CD14-positive monocyte (primary cell): Measurements from ENCODE around the gene PADI1. TPM values are rescaled to one million over a fixed set of nuclear protein-coding genes. Genes with fewer than 3 reads are reported as not detected.

Experiments
- DNase-seq, 3 donors: peaks; one replicate each; pipeline ENCODE4 v3.0.0-alpha.2; 2011 to 2022
- H2AFZ ChIP-seq: 2 replicates; pipeline ENCODE4 v1.6.0; 2012; ENCODE audit warnings: mild to moderate bottlenecking, low read depth, low read length, inconsistent platforms; ENCODE audit not compliant: insufficient read depth, poor library complexity, severe bottlenecking
- H3K27ac ChIP-seq, 2 donors: 1 replicate in 1 of 2; 2 replicates in 1 of 2; pipeline ENCODE4 v1.5.1; 2012 to 2013; ENCODE audit warnings: low read length in 2 of 2, control low read depth in 1 of 2, inconsistent platforms in 1 of 2, low read depth in 1 of 2, mild to moderate bottlenecking in 1 of 2
- H3K27me3 ChIP-seq, 2 donors: one replicate each; pipeline versions ENCODE4 v1.6.0 to v1.6.1; 2011 to 2013; ENCODE audit warnings: low read length in 2 of 2; ENCODE audit not compliant: control insufficient read depth in 2 of 2, insufficient read depth in 2 of 2
- H3K36me3 ChIP-seq, 2 donors: replicated peaks in 1 of 2; 1 replicate in 1 of 2; 2 replicates in 1 of 2; pipeline versions ENCODE4 v1.5.1 to v1.6.1; 2012 to 2013; ENCODE audit warnings: low read length in 2 of 2, control low read depth in 1 of 2, inconsistent platforms in 1 of 2, mild to moderate bottlenecking in 1 of 2; ENCODE audit not compliant: insufficient read depth in 2 of 2, control insufficient read depth in 1 of 2
- H3K4me1 ChIP-seq, 2 donors: 1 replicate in 1 of 2; 2 replicates in 1 of 2; pipeline versions ENCODE4 v1.5.1 to v1.6.1; 2012 to 2013; ENCODE audit warnings: low read length in 2 of 2, control low read depth in 1 of 2, inconsistent platforms in 1 of 2, mild to moderate bottlenecking in 1 of 2, moderate library complexity in 1 of 2; ENCODE audit not compliant: insufficient read depth in 2 of 2, control insufficient read depth in 1 of 2
- H3K4me2 ChIP-seq: replicated peaks from 2 replicates; pipeline ENCODE3; 2012; ENCODE audit warnings: low read length, moderate library complexity, mild to moderate bottlenecking; ENCODE audit not compliant: poor library complexity, severe bottlenecking; ENCODE audit errors: extremely low read depth
- H3K4me3 ChIP-seq, 3 experiments: fragments of 200-600 bp in 1 of 3; sonication (generic) in 1 of 3; replicated peaks in 1 of 3; 1 replicate in 2 of 3; 2 replicates in 1 of 3; pipeline ENCODE4 v1.5.1; 2011 to 2013; ENCODE audit warnings: low read length in 3 of 3, mild to moderate bottlenecking in 3 of 3, control low read depth in 2 of 3, low read depth in 2 of 3, inconsistent platforms in 1 of 3, moderate library complexity in 1 of 3
- H3K79me2 ChIP-seq: 2 replicates; pipeline ENCODE4 v1.6.0; 2012; ENCODE audit warnings: mild to moderate bottlenecking, control low read depth, inconsistent platforms, low read length, moderate library complexity; ENCODE audit not compliant: insufficient read depth
- H3K9ac ChIP-seq: 2 replicates; pipeline ENCODE4 v1.6.0; 2017; ENCODE audit warnings: low read length, mild to moderate bottlenecking; ENCODE audit not compliant: insufficient read depth, poor library complexity, severe bottlenecking
- H3K9me3 ChIP-seq, 2 donors: replicated peaks in 1 of 2; 1 replicate in 1 of 2; 2 replicates in 1 of 2; pipeline versions ENCODE4 v1.5.1 to v1.6.1; 2012 to 2013; ENCODE audit warnings: low read length in 2 of 2, control low read depth in 1 of 2; ENCODE audit not compliant: control insufficient read depth in 1 of 2, insufficient read depth in 1 of 2
- H4K20me1 ChIP-seq: 2 replicates; pipeline ENCODE4 v1.6.0; 2012; ENCODE audit warnings: mild to moderate bottlenecking, low read length, control low read depth, moderate library complexity; ENCODE audit not compliant: insufficient read depth
- H3K27ac Mint-ChIP-seq, 7 donors: one replicate each; pipeline ENCODE4 v1.8.0; 2020; ENCODE audit warnings: mild to moderate bottlenecking in 7 of 7, mixed read lengths in 7 of 7, moderate library complexity in 6 of 7, inconsistent platforms in 2 of 7
- H3K27me3 Mint-ChIP-seq, 3 donors: one replicate each; pipeline ENCODE4 v1.8.0; 2021 to 2022; ENCODE audit warnings: low read depth in 3 of 3, mild to moderate bottlenecking in 3 of 3, mixed read lengths in 3 of 3, moderate library complexity in 3 of 3, inconsistent platforms in 1 of 3
- H3K36me3 Mint-ChIP-seq, 2 donors: one replicate each; pipeline ENCODE4 v1.8.0; 2020; ENCODE audit warnings: mixed read lengths in 2 of 2, inconsistent platforms in 1 of 2, mild to moderate bottlenecking in 1 of 2
- H3K4me1 Mint-ChIP-seq: one replicate; pipeline ENCODE4 v1.8.0; 2020; ENCODE audit warnings: mild to moderate bottlenecking, mixed read lengths
- H3K4me3 Mint-ChIP-seq, 2 donors: one replicate each; pipeline ENCODE4 v1.8.0; 2020; ENCODE audit warnings: mild to moderate bottlenecking in 2 of 2, mixed read lengths in 2 of 2, moderate library complexity in 1 of 2
- H3K9me3 Mint-ChIP-seq, 7 donors: one replicate each; pipeline ENCODE4 v1.8.0; 2020 to 2022; ENCODE audit warnings: mixed read lengths in 7 of 7, mild to moderate bottlenecking in 6 of 7, moderate library complexity in 6 of 7, inconsistent platforms in 2 of 7
- CTCF ChIP-seq: fragments of 200-600 bp; IDR thresholded peaks from one replicate; pipeline ENCODE4 v1.8.0; 2022; ENCODE audit warnings: antibody characterized with exemption, mild to moderate bottlenecking
- WGBS: methylation state at CpG from one replicate; pipeline ENCODE4 v1.1.5; 2013; ENCODE audit warnings: missing lambda C conversion rate; ENCODE audit not compliant: insufficient coverage; 5-methylcytosine and 5-hydroxymethylcytosine counted together
- intact Hi-C, 2 donors: fragments of 100-400 bp; cut with micrococcal nuclease; formaldehyde crosslinking; loops; one replicate each; pipeline versions ENCODE4 v1.15.0 to v1.15.1; 2023
- polyA plus RNA-seq, 3 donors: library from polyadenylated mRNA; depleted of rRNA in 1 of 3; unstranded in 2 of 3; stranded (reverse) in 1 of 3; fragments of 300-500 nt in 2 of 3; fragments of >200 nt in 1 of 3; fragmentation: Illumina TruSeq in 2 of 3; gene quantifications; 1 replicate in 2 of 3; 2 replicates in 1 of 3; pipeline ENCODE4 v1.2.3, GENCODE V29; 2012 to 2021

PADI1 gene
- polyA plus RNA-seq, 3 donors, result not detected

GRCh38 chr1:17209430-17209829, 4.5 kb downstream of the PADI1 start:
- Histone ChIP-seq H4K20me1 (no peaks in the 10 kb centered on the region), H3K79me2 (no peaks in the 10 kb centered on the region), H3K36me3 (no peaks in the 10 kb centered on the region), H3K9ac (no peak overlapping the region), H3K27ac (no peak overlapping the region), H3K9me3 (no peaks in the 10 kb centered on the region), H3K4me3 (no peak overlapping the region), H3K27me3 (no peaks in the 10 kb centered on the region), H3K4me2 (no peak overlapping the region), H3K4me1 (peaks cover 45 to 50% of the 10 kb centered on the region in 2 donors), H2AFZ (no peak overlapping the region)
- 90% methylated on average over 3 of the region's 5 CpGs for WGBS
- intact Hi-C loops, result no loop called here
- Mint-ChIP-seq H3K9me3 (peaks cover 0 to 3% (median 0%) of the 10 kb centered on the region in 7 donors), H3K4me1 (peaks cover 45% of the 10 kb centered on the region), H3K36me3 (peaks cover 0 to 4% of the 10 kb centered on the region in 2 donors), H3K27ac (peak overlapping the region in 1 of 7 donors; percentile 84), H3K4me3 (no peak overlapping the region), H3K27me3 (peaks cover 13 to 18% (median 13%) of the 10 kb centered on the region in 3 donors)
- DNase-seq, result no peak
- no peak for TF ChIP-seq CTCF

GRCh38 chr1:17210176-17210575, 5.2 kb downstream of the PADI1 start:
- no peak for DNase-seq
- H3K27ac Mint-ChIP-seq, result no peak overlapping the region
- no peak for TF ChIP-seq CTCF
- Histone ChIP-seq H3K27me3 (no peaks in the 10 kb centered on the region), H4K20me1 (no peaks in the 10 kb centered on the region), H2AFZ (no peak overlapping the region), H3K4me2 (no peak overlapping the region), H3K36me3 (no peaks in the 10 kb centered on the region), H3K79me2 (no peaks in the 10 kb centered on the region), H3K4me3 (no peak overlapping the region), H3K4me1 (peaks cover 45 to 50% of the 10 kb centered on the region in 2 donors), H3K9me3 (no peaks in the 10 kb centered on the region), H3K9ac (no peak overlapping the region), H3K27ac (no peak overlapping the region)
- H3K4me1 Mint-ChIP-seq, result peaks cover 45% of the 10 kb centered on the region
- intact Hi-C loops, result no loop called here
- WGBS, result 93% methylated on average over 3 of the region's 8 CpGs
- H3K9me3 Mint-ChIP-seq, result peaks cover 0 to 3% (median 0%) of the 10 kb centered on the region in 7 donors
- H3K4me3 Mint-ChIP-seq, result no peak overlapping the region
- H3K36me3 Mint-ChIP-seq, result peaks cover 0 to 4% of the 10 kb centered on the region in 2 donors
- H3K27me3 Mint-ChIP-seq, result peaks cover 9 to 16% (median 12%) of the 10 kb centered on the region in 3 donors
